Stimulated activated naive CD4-positive, alpha-beta T cell (primary cell): ENCODE measurements around the gene KIAA1958.
"Not testable (repeated sequence)": the region's sequence is repeated elsewhere in the genome, so short reads cannot be mapped to it uniquely, and the experiment has no call there.

ENCODE experiments used
- DNase-seq, 6 experiments: peaks; one replicate each; lab custom pipeline; 2025; lab: John Stamatoyannopoulos, UW

Gene KIAA1958

DNA sequence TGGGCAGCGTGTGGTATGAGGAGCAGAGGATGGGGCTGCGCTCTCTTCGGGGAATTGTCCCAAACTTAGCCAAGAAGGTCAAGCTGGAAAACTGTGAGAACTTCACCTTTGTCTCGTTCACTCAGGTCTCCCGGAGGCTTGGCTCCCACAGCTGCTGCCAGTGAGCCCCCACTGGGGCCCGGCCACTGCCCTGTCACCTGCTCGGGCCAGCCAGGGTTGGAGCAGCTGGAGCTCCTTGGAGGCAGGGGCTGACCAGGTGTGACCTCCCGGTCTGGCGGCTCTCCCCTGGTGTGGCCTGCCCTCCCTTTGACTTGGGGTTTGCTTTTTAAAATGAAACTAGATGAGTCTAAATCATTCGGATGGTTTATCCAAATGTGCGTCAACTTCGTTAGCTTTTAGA is 173.3 kb downstream of the KIAA1958 start:
- no peak for DNase-seq

DNA sequence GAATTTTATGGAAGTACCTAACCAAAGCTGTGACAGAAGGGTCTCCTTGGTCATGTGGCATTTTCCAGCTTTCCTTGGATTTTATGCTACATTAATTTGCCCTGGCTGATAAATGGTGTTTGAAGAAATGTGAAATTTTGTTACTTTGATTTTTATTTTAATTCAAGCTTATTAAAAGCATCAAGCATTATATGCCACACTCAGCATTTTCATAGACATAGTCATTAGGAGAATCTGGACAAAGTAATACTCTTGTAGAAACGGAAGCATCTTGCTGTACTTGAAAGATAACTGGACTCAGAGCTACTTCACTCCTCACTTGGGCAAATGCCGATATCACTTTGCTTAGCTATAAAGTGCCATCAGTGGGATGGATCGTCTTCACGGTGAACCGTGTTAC is 177.1 kb downstream of the KIAA1958 start:
- no peak for DNase-seq

DNA sequence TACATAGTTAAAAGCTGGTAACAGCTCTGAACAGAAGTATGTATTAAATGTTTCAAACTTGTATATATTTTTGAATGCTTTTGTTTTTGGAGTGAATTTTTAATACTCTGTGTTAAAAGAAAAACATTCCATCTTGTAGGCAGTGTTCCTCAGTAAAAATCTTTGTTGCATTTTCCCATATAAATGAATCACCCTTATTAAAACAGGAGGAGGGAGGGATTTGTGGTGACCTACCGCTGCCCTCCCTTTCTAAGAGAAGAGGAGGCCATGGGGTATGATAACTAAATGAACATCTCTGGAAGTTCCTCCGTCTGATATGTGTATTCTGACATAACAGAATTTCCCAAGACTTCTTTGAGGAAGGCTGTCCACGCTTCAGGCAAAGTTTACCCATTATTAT is 177.9 kb downstream of the KIAA1958 start:
- no peak for DNase-seq

DNA sequence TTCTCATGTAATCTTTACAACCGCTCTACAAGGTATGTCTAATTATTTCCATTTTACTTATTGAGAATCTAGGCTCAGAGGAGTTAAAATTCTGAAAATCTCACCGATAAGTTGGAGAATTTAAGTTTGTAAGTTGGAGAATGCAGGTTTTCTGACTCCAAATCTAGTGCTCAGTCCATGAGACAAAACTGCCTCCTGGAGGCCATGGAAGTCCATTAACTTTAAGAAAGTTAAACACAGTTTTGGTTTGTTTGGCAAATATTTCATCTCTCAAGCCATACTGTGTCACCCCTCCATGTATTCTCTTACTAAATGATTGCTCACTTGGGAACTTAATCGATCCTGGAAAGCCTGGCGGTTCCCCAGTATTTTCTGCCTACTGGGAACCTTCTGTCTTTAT is 178.7 kb downstream of the KIAA1958 start:
- DNase-seq: no peak

DNA sequence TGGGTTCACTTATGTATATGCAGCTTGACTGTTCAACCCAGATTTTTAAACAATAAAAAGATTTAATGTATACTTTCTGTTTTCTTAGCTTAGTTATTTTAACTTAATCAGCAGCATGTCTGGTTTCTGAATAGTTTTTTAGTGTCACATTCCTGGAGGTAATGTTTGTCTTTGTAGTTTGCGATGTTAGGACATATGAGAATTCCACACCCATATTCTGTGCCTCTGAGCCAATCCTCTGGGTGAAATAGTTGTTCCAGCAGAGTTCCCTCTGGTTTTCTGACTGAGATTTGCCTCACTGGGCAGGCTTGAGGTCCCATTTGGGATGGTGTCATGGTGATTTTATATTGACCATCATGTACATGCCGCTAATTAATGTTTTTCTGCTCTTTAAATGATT is 182.7 kb downstream of the KIAA1958 start:
- no peak for DNase-seq

DNA sequence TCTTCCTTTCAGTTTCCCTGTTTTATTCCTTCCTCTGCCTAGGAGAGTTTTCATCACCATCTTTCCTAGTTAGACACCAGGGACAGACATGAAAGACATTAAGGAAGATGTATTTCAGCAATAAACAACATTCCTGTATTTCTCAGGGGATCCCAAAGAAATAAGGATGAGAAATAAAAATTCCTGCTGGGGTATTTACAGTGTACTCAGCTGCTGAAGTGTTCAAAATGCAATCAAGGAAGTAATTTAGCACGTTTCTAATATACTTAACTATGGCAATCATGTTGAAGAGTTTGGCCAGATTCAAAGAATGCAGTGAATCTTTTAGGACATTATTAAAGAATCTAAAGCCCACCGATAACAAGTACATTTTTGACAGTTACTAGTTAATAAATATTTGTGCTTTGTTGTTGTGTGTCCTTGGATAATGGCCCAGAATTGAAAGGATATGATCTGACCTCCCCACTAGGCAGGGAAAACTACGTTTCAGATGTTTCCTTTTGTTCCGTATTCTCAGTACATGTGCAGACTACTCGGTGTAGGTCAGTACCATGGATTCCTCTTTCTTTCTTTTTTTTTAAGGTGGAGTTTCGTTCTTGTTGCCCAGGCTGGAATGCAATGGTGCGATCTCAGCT is 184.5 kb downstream of the KIAA1958 start:
- DNase-seq: no peak

DNA sequence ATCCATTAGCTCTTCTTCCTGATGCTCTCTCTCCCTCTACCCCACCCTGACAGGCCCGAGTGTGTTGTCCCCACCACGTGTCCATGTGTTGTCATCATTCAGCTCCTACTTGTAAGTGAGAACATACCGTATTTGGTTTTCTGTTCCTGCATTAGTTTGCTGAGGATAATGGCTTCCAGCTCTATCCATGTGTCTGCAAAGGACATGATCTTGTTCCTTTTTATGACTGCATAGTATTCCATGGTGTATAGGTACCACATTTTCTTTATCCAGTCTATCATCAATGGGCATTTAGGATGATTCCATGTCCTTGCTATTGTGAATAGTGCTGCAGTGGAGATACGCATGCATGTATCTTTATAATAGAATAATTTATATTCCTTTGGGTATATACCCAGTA is 186.6 kb downstream of the KIAA1958 start:
- not testable (repeated sequence) for DNase-seq

DNA sequence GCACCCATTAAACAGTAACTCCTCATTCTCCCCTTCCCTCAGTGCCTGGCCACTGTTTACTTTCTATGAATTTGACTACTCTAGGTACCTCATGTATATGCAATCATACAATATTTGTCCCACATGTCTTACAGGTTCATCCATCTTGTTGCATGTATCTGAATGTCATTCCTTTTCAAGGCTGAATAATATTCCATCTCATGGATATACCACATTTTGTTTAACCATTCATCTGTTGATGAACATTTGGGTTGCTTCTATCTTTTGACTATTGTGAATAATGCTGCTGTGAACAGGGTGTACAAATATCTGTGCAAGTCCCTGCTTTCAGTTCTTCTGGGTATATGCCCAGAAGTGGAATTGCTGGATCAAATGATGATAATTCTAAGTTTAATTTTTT is 190.4 kb downstream of the KIAA1958 start:
- no peak for DNase-seq

DNA sequence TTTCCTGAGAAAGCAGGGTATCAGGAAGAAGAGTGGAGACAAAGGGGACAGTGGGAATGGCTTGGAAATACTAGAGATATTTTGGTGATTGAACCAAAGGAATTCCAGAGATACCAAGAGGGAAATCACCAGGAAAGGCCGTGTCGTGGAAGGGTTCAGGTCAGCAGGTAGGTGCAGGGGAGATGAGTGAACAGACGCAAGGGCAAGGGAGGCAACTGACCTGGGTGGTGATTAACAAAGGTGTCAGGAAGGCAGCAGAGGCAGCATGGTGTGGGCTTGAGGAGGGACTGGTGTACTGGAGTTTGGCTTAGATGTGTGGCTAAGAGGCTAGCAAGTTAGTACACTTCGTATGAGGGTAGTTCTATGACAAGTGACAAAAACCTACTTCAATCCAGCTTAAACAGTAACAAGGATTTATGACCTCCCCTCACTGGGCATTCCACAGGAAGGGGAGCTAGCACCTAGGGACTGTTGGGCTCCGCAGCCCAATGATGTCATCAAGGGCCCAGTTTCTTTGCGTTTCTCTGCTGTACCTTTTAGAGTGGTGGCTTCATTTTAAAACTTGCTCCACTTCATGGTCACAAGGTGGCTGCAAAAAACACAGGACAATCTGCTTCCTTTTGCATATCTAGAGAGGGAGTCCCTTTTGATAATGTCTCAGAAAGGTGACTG is 194.2 kb downstream of the KIAA1958 start:
- no peak for DNase-seq

DNA sequence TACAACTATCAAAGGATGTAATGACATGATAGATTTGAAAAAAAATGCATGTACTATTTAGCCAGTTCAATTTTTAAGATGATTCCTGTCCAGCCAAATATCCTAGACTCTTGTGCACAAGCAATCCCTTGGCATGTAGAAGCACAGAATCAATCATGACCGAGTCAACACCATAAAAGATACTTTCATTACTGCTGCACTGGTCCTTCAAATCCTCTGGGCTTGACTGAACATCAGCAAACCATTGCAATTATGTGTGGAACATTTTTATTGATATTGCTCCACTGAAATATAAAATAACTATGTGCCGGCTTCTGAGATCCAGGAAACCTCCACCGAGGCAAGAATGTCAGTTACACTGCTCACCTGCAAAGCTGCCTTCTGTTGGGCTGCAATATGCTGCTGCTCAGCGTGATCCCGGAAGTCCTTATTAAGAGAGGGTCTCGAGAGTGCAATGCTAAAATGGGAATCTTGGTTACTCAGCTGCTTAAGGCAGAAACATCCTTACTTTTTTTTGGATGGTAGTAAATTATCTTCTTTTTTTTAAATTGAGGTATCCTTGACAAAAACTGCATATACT is 202.6 kb downstream of the KIAA1958 start:
- no peak for DNase-seq

DNA sequence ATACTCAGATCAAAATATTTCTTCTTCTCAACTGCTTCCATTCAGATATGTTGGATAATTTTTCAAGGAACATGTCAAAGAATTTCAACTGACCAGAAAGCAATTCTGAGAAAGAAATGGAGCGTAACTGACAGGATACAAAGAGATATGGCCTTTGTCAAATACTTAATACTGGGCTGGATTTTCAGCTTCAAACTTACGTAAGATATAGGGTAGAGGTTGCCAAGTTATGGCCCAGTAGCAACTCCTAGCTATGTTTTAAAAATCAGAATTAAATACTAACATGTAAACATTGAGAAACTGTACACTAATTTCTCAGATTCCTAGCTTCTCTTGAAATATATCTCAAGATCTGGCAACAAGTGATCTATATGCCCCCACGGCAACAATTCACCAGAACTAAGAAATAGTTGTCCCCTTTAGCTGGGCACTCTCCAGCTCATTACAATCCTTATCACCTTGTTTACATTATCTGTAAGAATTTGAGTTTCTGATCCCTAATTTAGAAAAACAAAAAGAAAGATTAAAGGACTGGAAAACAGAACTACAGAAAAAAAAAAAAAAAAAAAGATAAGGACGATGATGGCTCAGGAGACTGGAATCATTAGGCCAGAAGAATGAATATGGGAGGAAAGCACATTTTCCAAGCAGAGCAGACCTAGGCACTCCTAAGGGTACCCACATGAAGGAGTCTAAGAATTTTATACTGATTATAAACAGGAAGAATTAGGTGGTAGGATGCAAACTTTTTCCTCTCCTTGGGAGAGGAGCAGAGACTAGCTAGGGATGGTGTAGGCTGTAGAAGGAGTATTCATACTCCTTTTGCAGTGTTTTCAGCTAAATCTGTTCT is 208.3 kb downstream of the KIAA1958 start:
- no peak for DNase-seq

DNA sequence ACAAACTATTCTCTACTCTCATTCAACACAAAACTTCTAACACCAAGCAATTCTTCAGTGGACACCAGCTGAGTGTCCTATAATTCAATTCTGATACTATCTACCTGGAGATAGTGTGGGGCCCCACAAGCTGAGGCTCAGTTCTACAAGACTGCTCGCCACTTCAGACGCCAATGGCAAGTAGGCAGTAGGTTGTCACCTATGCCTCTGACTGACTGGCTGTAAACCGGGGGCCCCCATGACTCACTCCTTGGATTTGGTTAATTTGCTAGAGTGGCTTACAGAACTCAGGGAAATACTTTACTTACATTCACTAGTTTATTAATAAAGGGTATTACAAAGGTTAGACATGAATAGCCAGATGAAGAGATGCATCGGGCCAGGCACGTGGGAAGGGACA is 209.8 kb downstream of the KIAA1958 start:
- DNase-seq: no peak

DNA sequence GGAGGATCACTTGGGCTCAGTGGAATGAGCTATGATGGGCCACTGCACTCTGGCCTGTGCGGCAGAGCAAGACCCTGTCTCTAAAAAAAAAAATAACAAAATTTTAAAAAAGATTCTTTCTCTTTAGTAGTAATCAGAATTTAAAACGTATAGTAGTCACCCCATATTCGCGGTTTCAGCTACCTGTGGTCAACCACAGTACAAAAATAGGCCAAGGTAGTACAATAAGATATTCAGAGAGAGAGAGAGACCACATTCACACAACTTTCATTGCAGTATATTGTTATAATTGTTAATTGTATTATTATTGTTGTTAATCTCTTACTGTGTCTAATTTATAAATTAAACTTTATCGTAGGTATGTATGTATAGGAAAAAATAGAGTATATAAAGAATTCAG is 212.6 kb downstream of the KIAA1958 start:
- DNase-seq: no peak

DNA sequence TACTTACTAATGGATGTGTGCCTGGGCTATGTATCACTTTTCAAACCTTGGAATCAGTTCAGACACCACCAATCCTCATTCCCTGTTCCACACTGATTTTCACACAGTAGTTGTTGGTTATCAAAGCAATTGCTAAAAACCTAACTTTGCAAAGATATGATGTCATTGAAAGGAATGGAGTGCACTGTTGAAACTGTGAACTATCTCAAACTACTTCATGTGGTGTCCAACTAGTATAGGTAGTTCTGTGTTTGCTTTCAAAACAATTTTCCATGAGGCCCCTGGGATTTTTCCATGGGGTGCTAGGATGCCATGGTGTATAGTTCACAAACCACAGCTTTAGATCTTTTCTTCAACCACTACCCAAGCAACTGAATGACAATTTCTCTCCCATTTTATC is 213.5 kb downstream of the KIAA1958 start:
- DNase-seq: no peak

DNA sequence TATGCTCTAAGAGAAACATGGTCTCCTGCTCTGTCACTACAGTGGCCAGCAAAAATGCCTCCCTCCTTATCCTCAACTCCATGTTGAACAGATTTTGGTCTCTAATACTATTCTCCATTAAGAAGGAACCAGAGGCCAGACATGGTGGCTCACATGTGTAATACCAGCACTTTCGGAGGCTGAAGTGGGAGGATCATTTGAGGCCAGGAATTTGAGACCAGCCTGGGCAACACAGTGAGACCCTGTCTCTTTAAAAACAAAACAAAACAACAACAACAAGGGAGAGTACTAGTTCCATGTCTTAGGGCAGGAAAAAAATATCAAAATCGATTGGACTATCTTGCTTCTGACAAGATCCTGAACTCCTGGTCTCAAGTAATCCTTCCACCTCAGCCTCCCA is 216.7 kb downstream of the KIAA1958 start:
- no peak for DNase-seq

DNA sequence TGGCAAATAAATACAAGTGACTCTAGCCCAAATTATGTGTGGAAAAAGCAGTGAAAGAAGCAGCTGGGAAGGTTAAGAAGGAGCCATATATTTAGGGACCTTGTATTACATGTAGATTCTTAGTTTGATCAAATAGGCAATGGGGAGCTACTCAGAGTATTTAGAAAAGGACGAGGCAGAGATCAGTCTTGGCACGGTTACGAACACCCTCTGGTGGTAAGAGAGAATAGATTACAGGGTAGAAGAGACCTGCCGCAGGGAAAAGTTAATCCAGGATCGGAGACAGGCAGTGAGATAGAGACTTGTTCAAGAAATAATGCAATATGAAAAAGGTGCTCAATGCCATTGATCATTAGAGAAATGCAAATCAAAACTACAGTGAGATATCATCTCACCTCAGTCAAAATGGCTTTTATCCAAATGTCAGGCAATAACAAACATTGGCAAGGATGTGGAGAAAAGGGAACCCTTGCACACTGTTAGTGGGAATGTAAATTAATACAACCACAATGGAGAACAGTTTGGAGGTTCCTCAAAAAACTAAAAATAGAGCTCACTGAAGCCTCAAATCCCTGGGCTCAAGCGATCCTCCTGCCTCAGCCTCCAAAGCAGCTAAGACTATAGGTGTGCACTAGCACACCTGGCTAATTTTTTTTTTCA is 219.3 kb downstream of the KIAA1958 start:
- DNase-seq: no peak

DNA sequence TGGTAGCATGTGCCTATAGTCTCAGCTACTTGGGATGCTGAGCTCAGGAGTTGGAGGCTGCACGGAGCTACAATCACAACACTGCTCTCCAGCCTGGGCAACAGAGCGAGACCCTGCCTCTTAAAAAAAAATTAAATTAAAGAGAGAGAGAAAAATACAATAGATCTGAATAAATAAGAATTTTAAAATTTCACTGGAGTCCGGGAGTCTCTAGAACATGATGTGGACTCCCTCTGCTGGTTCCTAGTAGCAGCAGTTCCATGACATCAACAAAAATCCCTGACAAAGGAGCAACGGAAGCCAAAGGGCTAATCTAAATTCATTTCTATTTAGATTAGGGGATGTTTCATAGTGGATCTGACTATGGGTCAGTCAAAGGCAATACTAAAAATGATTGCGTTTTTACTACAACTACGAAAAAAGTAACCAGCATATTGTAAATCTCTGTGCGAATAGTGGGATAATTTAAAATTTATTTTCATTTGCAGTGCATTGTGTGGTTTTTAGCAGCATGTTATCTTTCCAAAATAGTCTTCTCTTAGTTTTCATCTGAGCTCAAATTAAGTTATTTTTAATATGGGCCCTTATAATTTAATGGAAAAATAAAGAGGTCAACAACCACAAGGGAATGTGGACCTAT is 224.5 kb downstream of the KIAA1958 start:
- no peak for DNase-seq

DNA sequence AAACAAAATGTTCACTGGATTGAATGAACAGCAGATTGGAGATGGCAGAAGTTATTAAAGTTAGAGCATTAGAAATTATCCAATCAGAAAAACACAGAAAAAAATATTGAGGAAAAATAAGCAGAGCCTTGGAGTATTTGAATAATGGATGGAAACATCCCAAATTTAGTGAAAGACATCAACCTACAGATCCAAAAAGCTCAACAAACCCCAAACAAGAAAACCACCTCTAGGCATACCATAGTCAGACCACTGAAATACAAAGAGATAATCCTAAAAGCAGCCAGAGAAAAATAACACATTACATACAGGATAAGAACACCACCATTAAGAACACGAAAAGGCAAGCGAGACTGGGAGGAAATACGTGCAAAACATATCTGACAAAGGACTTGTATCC is 226.1 kb downstream of the KIAA1958 start:
- DNase-seq: no peak

DNA sequence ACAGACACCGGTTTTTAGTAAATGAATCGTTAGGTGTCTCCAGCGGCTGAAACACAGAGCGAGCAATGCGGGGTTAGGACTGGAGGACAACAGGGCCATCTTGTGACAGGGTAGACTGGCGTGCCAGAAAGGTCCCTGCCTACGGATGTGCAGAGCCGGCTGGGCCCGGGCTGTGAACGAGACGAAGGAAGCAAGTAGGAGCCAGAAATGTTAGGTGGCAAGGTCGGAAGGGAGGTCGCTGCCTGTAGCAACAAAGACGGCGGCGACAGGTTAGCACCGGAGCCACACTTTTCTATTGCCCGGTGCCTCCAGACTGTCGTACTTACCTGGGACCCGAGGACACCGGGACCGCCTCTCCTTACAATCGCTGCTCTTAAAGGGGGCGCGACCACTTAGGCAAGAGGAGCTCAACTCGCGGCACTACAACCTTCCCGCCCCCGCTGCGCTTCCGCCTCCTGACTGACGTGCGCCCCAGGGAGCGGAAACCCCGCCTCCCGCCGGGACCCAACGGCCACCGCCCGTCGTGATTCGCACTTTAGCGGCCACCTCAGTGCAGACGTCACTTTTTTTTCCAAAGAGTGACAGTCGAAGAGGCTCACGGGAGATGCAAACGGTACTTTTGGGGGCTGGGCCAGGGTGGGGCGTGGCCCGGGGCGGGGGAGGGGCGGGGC is 231.2 kb downstream of the KIAA1958 start, which contains the start of gene INIP:
TSS of gene INIP (minus strand) at position 457 of the 671 bp plus-strand sequence. CDS start 1,632 bp downstream, outside the sequence.
- peak; percentile 92 to 98 (median 96) for DNase-seq
